ENCODE results near the gene KDM4C.

- TF ChIP-seq CTCF (IDR thresholded peaks at IDR 0.05) (no peak), POLR2AphosphoS5 (IDR thresholded peaks at IDR 0.05) (no peak)
These were observed 188.9 kb downstream of the KDM4C start for GRCh38 chr9:6946583-6947166.
